Keratinocyte (primary cell): ENCODE measurements around the gene MESP2. TPM values are rescaled to one million over a fixed set of nuclear protein-coding genes. Genes with fewer than 3 reads are reported as not detected.

Experiments used
- DNase-seq: peaks from one replicate; pipeline ENCODE4 v3.0.0-alpha.2; 2011; ENCODE audit warnings: low read depth, missing footprints, low spot score
- FAIRE-seq: peaks from 2 replicates; lab custom pipeline; 2011; peaks lifted over from hg19 to GRCh38; lab: Jason Lieb, UNC
- H2AFZ ChIP-seq: 2 replicates; pipeline ENCODE4 v1.6.0; 2012; ENCODE audit warnings: low read length, control low read depth, inconsistent platforms; ENCODE audit not compliant: control insufficient read depth
- H3K27ac ChIP-seq: 2 replicates; pipeline ENCODE4 v1.5.1; 2011; ENCODE audit warnings: low read length; ENCODE audit not compliant: control insufficient read depth, insufficient read depth
- H3K27me3 ChIP-seq: 3 replicates; pipeline ENCODE4 v1.6.0; 2011; ENCODE audit warnings: low read length; ENCODE audit not compliant: control insufficient read depth, insufficient read depth; ENCODE audit errors: extremely low read depth
- H3K36me3 ChIP-seq, 2 experiments: 2 replicates in 1 of 2; 3 replicates in 1 of 2; pipeline ENCODE4 v1.5.1; 2011; ENCODE audit warnings: low read length in 2 of 2, mild to moderate bottlenecking in 1 of 2; ENCODE audit not compliant: control insufficient read depth in 2 of 2, insufficient read depth in 2 of 2; ENCODE audit errors: extremely low read depth in 1 of 2
- H3K4me1 ChIP-seq: 3 replicates; pipeline ENCODE4 v1.5.1; 2011; ENCODE audit warnings: low read length; ENCODE audit not compliant: control insufficient read depth, insufficient read depth; ENCODE audit errors: extremely low read depth
- H3K4me2 ChIP-seq: 3 replicates; pipeline ENCODE4 v1.6.0; 2011; ENCODE audit warnings: low read depth, low read length; ENCODE audit not compliant: control insufficient read depth, insufficient read depth; ENCODE audit errors: extremely low read depth
- H3K4me3 ChIP-seq, 3 experiments: fragments of 200-600 bp in 1 of 3; sonication (generic) in 1 of 3; 2 replicates in 2 of 3; 3 replicates in 1 of 3; pipeline ENCODE4 v1.5.1; 2011 to 2016; ENCODE audit warnings: low read length in 3 of 3, mild to moderate bottlenecking in 3 of 3, control low read depth in 2 of 3, inconsistent platforms in 1 of 3, low read depth in 1 of 3, mixed read lengths in 1 of 3, mixed run types in 1 of 3, moderate library complexity in 1 of 3; ENCODE audit not compliant: control insufficient read depth in 2 of 3, insufficient read depth in 2 of 3; ENCODE audit errors: extremely low read depth in 1 of 3
- H3K79me2 ChIP-seq: 2 replicates; pipeline ENCODE4 v1.6.0; 2012; ENCODE audit warnings: low read length; ENCODE audit not compliant: control insufficient read depth, insufficient read depth
- H3K9ac ChIP-seq: 3 replicates; pipeline ENCODE4 v1.6.0; 2011; ENCODE audit warnings: low read length; ENCODE audit not compliant: control insufficient read depth, insufficient read depth; ENCODE audit errors: extremely low read depth
- H3K9me1 ChIP-seq: 3 replicates; pipeline ENCODE4 v1.6.0; 2011; ENCODE audit warnings: low read length; ENCODE audit not compliant: control insufficient read depth, insufficient read depth; ENCODE audit errors: extremely low read depth
- H3K9me3 ChIP-seq: 2 replicates; pipeline ENCODE4 v1.5.1; 2012; ENCODE audit warnings: low read depth, low read length; ENCODE audit not compliant: control insufficient read depth
- H4K20me1 ChIP-seq: 3 replicates; pipeline ENCODE4 v1.6.0; 2011; ENCODE audit warnings: low read length; ENCODE audit not compliant: control insufficient read depth, insufficient read depth; ENCODE audit errors: extremely low read depth
- EZH2 ChIP-seq: IDR thresholded peaks from one replicate; pipeline ENCODE4 v1.6.1; 2012; ENCODE audit warnings: inconsistent platforms, mild to moderate bottlenecking, low read length, moderate library complexity
- dilution Hi-C: fragments of 300-500 bp; cut with MboI; formaldehyde crosslinking; loops from one replicate; pipeline ENCODE4 v1.7.0; 2020; ENCODE audit warnings: low sequenced_read_pairs; ENCODE audit not compliant: extremely low pct_ligation_motif_present
- polyA plus RNA-seq, 5 experiments: library from polyadenylated mRNA; depleted of rRNA in 3 of 5; stranded (reverse) in 3 of 5; stranded (forward) in 1 of 5; unstranded in 1 of 5; fragments of >200 nt; gene quantifications; 1 replicate in 1 of 5; 2 replicates in 3 of 5; 3 replicates in 1 of 5; pipeline versions ENCODE4 v1.2.1 to v1.2.3, GENCODE V29; 2011 to 2012; ENCODE audit warnings: missing spikeins in 2 of 5, low read depth in 1 of 5, low replicate concordance in 1 of 5
- TF ChIP-seq, protein P1 (sequence below), 3 experiments: IDR thresholded peaks in 1 of 3; conservative IDR thresholded peaks in 1 of 3; optimal IDR thresholded peaks in 1 of 3; 2 replicates in 2 of 3; 3 replicates in 1 of 3; pipeline versions ENCODE3 to v1.5.1; 2011; ENCODE audit warnings: low read length in 3 of 3, mild to moderate bottlenecking in 3 of 3, moderate library complexity in 2 of 3, control low read depth in 1 of 3, inconsistent platforms in 1 of 3; ENCODE audit not compliant: insufficient read depth in 2 of 3; ENCODE audit errors: extremely low read depth in 1 of 3

The MESP2 gene
- polyA plus RNA-seq, 1 donor (not counting 4 experiments of a cell fraction or from before 2014, with no cell fraction given): 0.39 TPM

DNA sequence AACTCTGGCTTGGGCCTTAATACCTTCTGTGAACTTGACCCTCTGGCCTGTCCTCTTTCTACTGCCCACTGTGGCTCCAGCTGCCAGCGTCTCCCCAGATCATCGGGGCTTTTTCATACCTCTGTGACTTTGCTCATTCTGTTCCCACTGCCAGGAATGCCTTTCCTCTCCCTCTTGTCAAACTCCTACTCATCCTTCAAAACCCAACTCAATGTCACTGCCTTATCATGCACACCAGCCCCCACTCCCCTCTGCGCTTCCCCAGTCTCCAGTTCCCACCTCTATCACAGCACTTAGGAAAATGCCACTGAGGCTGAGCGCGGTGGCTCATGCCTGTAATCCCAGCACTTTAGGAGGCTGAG lies 33.6 kb downstream of the MESP2 start:
- no peak overlapping the region for H2AFZ ChIP-seq
- no peak overlapping the region for H3K4me2 ChIP-seq
- H3K9me3 ChIP-seq: no peaks in the 10 kb centered on the region
- H3K79me2 ChIP-seq: no peaks in the 10 kb centered on the region
- dilution Hi-C loops: no loop called here
- peaks cover 5% of the 10 kb centered on the region for H3K27me3 ChIP-seq
- no peaks in the 10 kb centered on the region for H4K20me1 ChIP-seq
- peaks cover 9% of the 10 kb centered on the region for H3K4me1 ChIP-seq
- no peaks in the 10 kb centered on the region for H3K36me3 ChIP-seq
- no peak overlapping the region for H3K4me3 ChIP-seq
- no peak overlapping the region for H3K9ac ChIP-seq
- DNase-seq: no peak
- no peaks in the 10 kb centered on the region for H3K9me1 ChIP-seq
- no peak for TF ChIP-seq EZH2
- TF ChIP-seq, protein P1, sequence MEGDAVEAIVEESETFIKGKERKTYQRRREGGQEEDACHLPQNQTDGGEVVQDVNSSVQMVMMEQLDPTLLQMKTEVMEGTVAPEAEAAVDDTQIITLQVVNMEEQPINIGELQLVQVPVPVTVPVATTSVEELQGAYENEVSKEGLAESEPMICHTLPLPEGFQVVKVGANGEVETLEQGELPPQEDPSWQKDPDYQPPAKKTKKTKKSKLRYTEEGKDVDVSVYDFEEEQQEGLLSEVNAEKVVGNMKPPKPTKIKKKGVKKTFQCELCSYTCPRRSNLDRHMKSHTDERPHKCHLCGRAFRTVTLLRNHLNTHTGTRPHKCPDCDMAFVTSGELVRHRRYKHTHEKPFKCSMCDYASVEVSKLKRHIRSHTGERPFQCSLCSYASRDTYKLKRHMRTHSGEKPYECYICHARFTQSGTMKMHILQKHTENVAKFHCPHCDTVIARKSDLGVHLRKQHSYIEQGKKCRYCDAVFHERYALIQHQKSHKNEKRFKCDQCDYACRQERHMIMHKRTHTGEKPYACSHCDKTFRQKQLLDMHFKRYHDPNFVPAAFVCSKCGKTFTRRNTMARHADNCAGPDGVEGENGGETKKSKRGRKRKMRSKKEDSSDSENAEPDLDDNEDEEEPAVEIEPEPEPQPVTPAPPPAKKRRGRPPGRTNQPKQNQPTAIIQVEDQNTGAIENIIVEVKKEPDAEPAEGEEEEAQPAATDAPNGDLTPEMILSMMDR (optimal IDR thresholded peaks at IDR 0.05 in 1 of 3, IDR thresholded peaks at IDR 0.05 in 1 of 3, conservative IDR thresholded peaks at IDR 0.05 in 1 of 3; ENCODE audit: extremely low read depth in 1 of 3, insufficient read depth in 2 of 3, low read length in 3 of 3): no peak
- no peak overlapping the region for H3K27ac ChIP-seq
- no peak for FAIRE-seq

DNA sequence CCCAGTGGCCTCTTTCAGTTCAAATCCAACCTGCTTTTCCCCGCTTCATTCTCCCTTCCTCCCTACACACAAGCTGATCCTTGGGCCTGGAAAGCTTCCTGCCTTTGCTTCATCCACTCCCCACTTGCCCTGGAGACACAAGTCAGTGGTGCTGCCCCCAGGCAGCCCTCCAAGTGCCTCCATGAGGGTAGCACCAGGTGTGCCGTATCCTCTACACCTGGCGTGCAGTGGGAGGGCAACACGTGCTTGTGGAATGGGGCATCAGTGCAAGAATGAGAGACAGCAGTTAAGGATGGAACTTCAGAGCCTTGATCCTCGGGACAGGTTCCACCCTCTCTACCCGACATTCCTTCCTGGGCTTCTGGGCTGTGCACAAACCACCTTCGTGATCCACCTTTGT lies 34.7 kb downstream of the MESP2 start:
- Histone ChIP-seq H3K9ac (no peak overlapping the region), H3K9me3 (no peaks in the 10 kb centered on the region), H3K27ac (no peak overlapping the region), H4K20me1 (no peaks in the 10 kb centered on the region), H3K4me3 (no peak overlapping the region), H3K4me1 (peaks cover 9% of the 10 kb centered on the region), H3K27me3 (peaks cover 5% of the 10 kb centered on the region), H3K9me1 (no peaks in the 10 kb centered on the region), H3K36me3 (no peaks in the 10 kb centered on the region), H3K79me2 (no peaks in the 10 kb centered on the region), H3K4me2 (no peak overlapping the region), H2AFZ (no peak overlapping the region)
- FAIRE-seq (no peak), DNase-seq (no peak)
- dilution Hi-C loops: no loop called here
- TF ChIP-seq, protein P1 (optimal IDR thresholded peaks at IDR 0.05 in 1 of 3, IDR thresholded peaks at IDR 0.05 in 1 of 3, conservative IDR thresholded peaks at IDR 0.05 in 1 of 3; ENCODE audit: extremely low read depth in 1 of 3, insufficient read depth in 2 of 3, low read length in 3 of 3): no peak
- TF ChIP-seq EZH2: no peak
